Posterior cingulate gyrus (tissue), 11 donors: ENCODE results near the gene COL25A1.

Experiments used
- DNase-seq, 10 donors: peaks; one replicate each; pipeline versions ENCODE4 v3.0.0 to v3.0.0-alpha.2; 2020 to 2021; ENCODE audit warnings: mixed read lengths in 3 of 10
- intact Hi-C: fragments of 100-400 bp; cut with DNase I; formaldehyde crosslinking; loops from one replicate; pipeline ENCODE4 v1.15.1; 2023

COL25A1 gene

GRCh38 chr4:108793415-108793814, 509.0 kb downstream of the COL25A1 start:
- DNase-seq: no peak
- intact Hi-C loops: no loop called here

- DNase-seq: no peak
- intact Hi-C loops: no loop called here
Observed at GRCh38 chr4:108788731-108789130, 513.7 kb downstream of the COL25A1 start.

- intact Hi-C loops: no loop called here
- DNase-seq: no peak
Observed at GRCh38 chr4:108787724-108788123, 514.7 kb downstream of the COL25A1 start.

- no peak for DNase-seq
- intact Hi-C loops: no loop called here
Observed at GRCh38 chr4:108787106-108787505, 515.4 kb downstream of the COL25A1 start.

- intact Hi-C loops: no loop called here
- no peak for DNase-seq
Observed at GRCh38 chr4:108786351-108786750, 516.1 kb downstream of the COL25A1 start.

- intact Hi-C loops: no loop called here
- DNase-seq: no peak
Observed at GRCh38 chr4:108783665-108784463, 518.6 kb downstream of the COL25A1 start.

- no peak for DNase-seq
- intact Hi-C loops: no loop called here
Observed at GRCh38 chr4:108779958-108780357, 522.5 kb downstream of the COL25A1 start.

- intact Hi-C loops: no loop called here
Observed at GRCh38 chr4:108777388-108777787, 525.1 kb downstream of the COL25A1 start.

GRCh38 chr4:108775921-108776320, 526.5 kb downstream of the COL25A1 start:
- no peak for DNase-seq
- intact Hi-C loops: no loop called here

More at GRCh38 chr4:108777388-108777787, 525.1 kb downstream of the COL25A1 start:
- DNase-seq: no peak

GRCh38 chr4:108774809-108775530, 527.5 kb downstream of the COL25A1 start:
- peak in 8 of 10 donors; percentile 26 to 85 (median 46) for DNase-seq
- intact Hi-C loops: no loop called here

- peak in 1 of 10 donors; percentile 79 for DNase-seq
- intact Hi-C loops: no loop called here
Observed at GRCh38 chr4:108772402-108772801, 530.1 kb downstream of the COL25A1 start.

GRCh38 chr4:108766058-108766457, 536.4 kb downstream of the COL25A1 start:
- no peak for DNase-seq
- intact Hi-C loops: no loop called here

GRCh38 chr4:108763986-108764385, 538.5 kb downstream of the COL25A1 start:
- intact Hi-C loops: no loop called here

GRCh38 chr4:108763226-108763593, 539.2 kb downstream of the COL25A1 start:
- intact Hi-C loops: no loop called here
- no peak for DNase-seq

More at GRCh38 chr4:108763986-108764385, 538.5 kb downstream of the COL25A1 start:
- DNase-seq: no peak

- intact Hi-C loops: no loop called here
- DNase-seq: peak in 9 of 10 donors; percentile 33 to 89 (median 52)
Observed at GRCh38 chr4:108762559-108763225, 539.8 kb downstream of the COL25A1 start, which contains the start of gene ETNPPL. ETNPPL (minus strand) TSS chr4:108763053; CDS start chr4:108762898, 155 bp downstream.
